BE2C (cell line): ENCODE results near the gene COG2.

ENCODE experiments used
- DNase-seq: peaks from one replicate; pipeline ENCODE4 v3.0.0-alpha.2; 2020
- H3K27me3 ChIP-seq: fragments of 250-450 bp; sonication (Bioruptor Pico); 2 replicates; pipeline ENCODE4 v1.5.1; 2020; ENCODE audit warnings: mild to moderate bottlenecking
- H3K36me3 ChIP-seq: fragments of 250-450 bp; sonication (Bioruptor Pico); 2 replicates; pipeline ENCODE4 v1.5.1; 2020; ENCODE audit warnings: mild to moderate bottlenecking
- H3K4me1 ChIP-seq: fragments of 250-450 bp; sonication (Bioruptor Pico); 2 replicates; pipeline ENCODE4 v1.5.1; 2020
- H3K4me3 ChIP-seq: 2 replicates; pipeline ENCODE4 v1.5.1; 2011; ENCODE audit warnings: low read depth, low read length
- H3K9me3 ChIP-seq: fragments of 250-450 bp; sonication (Bioruptor Pico); 2 replicates; pipeline ENCODE4 v1.5.1; 2020
- TF ChIP-seq, protein P1 (sequence below): IDR thresholded peaks from 2 replicates; pipeline ENCODE4 v1.5.1; 2012; ENCODE audit warnings: mild to moderate bottlenecking, low read depth, low read length

Gene COG2

DNA sequence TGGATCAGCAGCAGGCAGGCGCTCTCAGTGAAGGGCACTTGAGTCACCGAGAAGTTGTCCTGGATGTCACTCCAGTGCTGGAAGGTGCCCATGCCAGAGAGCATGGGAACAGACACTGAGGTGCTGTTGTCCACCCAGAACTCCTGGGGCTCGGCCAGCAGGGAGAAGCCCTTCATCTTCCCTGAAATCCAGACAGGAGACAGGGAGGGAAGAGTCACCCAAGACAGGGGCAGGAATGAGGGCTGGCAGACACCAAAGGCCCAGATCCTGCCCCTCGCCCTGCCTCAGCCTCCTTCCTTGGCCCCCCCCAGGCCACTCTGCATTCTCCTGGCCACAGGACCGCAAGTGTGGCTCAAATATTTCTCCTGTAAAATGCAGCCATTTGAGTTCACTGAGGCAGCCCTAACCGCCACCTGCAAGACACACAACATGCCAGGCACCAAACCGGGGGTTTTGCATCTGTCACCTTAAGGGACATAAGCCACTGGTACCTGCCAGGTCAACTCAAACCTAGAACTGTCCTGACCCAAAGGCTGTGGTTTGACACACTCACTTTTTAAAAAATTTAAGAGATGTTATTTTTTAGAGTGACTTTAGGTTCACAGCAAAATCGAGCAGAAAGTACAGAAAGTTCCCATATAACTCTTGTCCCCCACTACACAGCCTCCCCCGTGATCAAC is 63.9 kb downstream of the COG2 start:
- Histone ChIP-seq H3K4me3 (no peak overlapping the region), H3K4me1 (no peaks in the 10 kb centered on the region), H3K36me3 (no peaks in the 10 kb centered on the region), H3K9me3 (no peaks in the 10 kb centered on the region), H3K27me3 (no peaks in the 10 kb centered on the region)
- DNase-seq: no peak
- TF ChIP-seq, protein P1, sequence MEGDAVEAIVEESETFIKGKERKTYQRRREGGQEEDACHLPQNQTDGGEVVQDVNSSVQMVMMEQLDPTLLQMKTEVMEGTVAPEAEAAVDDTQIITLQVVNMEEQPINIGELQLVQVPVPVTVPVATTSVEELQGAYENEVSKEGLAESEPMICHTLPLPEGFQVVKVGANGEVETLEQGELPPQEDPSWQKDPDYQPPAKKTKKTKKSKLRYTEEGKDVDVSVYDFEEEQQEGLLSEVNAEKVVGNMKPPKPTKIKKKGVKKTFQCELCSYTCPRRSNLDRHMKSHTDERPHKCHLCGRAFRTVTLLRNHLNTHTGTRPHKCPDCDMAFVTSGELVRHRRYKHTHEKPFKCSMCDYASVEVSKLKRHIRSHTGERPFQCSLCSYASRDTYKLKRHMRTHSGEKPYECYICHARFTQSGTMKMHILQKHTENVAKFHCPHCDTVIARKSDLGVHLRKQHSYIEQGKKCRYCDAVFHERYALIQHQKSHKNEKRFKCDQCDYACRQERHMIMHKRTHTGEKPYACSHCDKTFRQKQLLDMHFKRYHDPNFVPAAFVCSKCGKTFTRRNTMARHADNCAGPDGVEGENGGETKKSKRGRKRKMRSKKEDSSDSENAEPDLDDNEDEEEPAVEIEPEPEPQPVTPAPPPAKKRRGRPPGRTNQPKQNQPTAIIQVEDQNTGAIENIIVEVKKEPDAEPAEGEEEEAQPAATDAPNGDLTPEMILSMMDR: no peak

DNA sequence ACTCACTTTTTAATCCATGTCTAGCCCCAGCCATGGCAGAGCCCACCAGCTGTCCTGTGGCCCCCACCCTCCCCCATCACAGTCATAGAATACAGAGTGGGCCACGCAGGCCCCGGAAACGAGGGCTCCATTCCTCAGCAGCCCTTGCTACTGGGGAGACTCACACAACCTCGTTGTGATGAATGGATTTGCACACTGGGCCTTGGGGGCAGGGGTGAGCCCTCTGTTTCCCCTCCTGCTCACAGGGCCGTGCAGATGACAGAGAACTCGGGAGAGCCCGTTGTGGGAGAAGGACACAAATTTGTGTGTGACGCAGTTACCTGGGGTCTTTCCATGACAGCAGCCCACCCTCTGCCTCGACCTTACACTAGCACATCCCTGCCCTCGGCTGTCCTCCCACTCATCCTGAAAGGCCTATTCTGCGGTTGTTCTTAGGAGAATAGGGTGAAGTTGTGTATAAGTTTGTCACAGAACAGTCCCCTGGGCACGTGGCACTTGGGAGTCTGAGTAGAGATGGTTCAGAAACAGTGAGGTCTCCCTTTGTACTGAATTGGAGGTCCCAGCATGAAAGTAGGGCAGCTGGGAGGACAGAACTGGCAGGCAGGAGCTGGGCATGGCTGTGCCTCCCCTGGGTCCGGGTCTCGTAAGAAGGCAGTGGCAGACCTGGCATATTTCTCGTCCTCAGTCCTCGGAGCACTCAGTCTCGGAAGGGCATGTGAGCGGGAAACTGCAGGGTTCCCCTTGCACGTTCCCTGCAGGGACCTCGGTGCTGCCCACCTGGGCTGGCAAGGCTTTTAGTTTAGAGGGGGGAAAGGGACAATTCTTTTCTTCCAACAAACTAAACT is 64.8 kb downstream of the COG2 start:
- Histone ChIP-seq H3K4me1 (no peaks in the 10 kb centered on the region), H3K4me3 (no peak overlapping the region), H3K27me3 (no peaks in the 10 kb centered on the region), H3K36me3 (no peaks in the 10 kb centered on the region), H3K9me3 (no peaks in the 10 kb centered on the region)
- DNase-seq: no peak
- TF ChIP-seq, protein P1: no peak

DNA sequence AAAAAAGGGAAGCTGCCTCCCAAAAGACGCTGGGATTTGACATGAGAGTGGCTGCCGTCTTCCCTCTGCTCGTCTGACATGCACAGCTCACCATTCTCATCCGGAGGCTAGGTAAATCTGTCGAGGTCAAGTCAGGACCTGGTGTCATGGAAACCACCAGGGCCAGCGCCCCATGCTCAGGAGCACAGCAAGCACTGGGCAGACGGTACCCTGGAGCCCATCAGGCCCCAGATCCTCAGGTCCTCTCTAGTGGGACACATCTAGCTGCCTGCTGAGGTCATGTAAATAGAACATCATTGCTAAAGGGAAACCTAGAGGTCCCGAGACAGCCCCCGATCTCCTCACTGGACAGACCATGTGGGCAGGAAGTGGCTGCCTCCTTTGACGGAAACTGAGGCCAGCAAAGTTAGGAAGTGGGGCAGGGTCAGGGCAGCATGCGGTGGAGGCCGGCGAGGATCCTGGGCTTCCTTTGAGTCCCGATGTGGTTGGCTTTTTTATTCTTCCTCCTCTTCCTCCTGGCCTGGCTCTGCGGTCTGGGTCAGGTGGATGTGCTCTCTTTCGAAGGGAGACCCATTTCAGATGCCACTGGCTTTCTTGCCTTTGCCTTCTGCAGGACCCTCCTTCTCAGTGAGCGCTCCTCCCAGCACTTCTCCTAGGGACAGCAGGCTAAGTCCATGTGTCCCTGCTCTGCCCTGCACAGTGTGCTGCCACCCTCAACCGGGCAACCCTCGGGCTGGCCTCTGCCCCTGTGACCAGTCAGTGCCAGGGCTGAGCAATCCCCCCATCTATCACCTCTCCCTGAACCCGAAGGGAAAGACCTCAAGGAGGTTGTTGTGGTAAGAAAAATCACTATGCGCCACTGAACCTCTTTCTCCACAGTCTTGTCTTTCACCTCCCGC is 65.7 kb downstream of the COG2 start:
- DNase-seq: no peak
- Histone ChIP-seq H3K4me3 (no peak overlapping the region), H3K27me3 (no peaks in the 10 kb centered on the region), H3K4me1 (no peaks in the 10 kb centered on the region), H3K9me3 (no peaks in the 10 kb centered on the region), H3K36me3 (no peaks in the 10 kb centered on the region)
- TF ChIP-seq, protein P1: no peak

DNA sequence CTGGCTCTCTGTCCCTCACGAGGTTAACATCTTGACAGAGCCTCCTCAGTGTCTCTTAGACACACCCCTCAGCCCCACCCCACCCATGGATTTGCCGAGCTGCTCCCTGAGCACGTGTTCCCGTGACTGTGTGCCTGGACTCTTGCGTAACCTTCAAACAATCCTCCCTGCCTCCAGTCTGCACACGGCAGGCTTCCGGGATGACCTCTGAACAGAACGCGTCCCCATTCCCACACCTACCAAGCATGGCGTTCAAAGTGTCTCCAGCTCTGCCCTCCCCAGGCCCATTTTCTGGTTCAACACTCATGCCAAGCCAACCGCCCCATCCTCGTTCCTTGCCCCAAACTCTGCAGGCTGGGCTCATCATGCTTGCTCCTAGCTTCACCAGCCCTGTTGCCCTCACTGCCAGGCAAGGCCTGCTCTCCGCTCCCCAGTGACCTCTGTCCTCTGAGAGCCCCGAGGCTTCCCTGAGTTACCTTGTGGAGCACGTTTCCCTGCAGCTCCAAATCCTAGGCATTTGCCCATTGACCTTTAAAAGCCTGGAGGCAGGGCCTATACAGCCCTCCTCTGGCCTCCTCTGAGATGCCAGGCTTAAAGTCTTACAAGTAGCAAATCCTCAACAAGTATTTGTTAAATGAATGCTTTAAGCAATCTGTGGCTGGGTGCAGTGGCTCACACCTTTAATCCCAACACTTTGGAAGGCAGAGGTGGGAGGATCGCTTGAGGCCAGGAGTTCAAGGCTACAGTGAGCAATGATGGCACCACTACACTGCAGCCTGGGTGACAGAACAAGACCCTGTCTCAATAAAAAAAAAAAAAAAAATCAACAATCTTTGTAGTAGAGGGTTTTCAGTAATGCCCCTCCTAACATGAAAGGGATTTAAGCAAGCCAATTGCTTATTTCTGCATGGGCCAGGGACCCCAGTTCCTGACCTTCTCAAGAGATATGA is 66.6 kb downstream of the COG2 start:
- no peak overlapping the region for H3K4me3 ChIP-seq
- TF ChIP-seq, protein P1: no peak
- no peak for DNase-seq
- no peaks in the 10 kb centered on the region for H3K4me1 ChIP-seq
- H3K9me3 ChIP-seq: no peaks in the 10 kb centered on the region
- no peaks in the 10 kb centered on the region for H3K36me3 ChIP-seq
- H3K27me3 ChIP-seq: no peaks in the 10 kb centered on the region
